DOHH2 (cell line): Measurements from ENCODE around the gene GALNT18.

Experiments
- CTCF ChIP-seq: fragments of 200-600 bp; sonication (generic); IDR thresholded peaks from one replicate; pipeline ENCODE4 v1.5.1; 2014; ENCODE audit warnings: antibody characterized with exemption, mild to moderate bottlenecking, low read depth, low read length; ENCODE audit not compliant: poor library complexity, severe bottlenecking
- EZH2phosphoT487 ChIP-seq: fragments of 200-600 bp; sonication (generic); IDR thresholded peaks from 2 replicates; pipeline ENCODE4 v1.6.1; 2017; ENCODE audit warnings: borderline replicate concordance, mild to moderate bottlenecking, antibody characterized with exemption, low read length, moderate library complexity, mixed read lengths

GRCh38 chr11:11231763-11232162 is 390.0 kb downstream of the GALNT18 start:
- TF ChIP-seq EZH2phosphoT487 (no peak), CTCF (no peak)
